IPS-20b (cell line): Measurements from ENCODE around the gene BDKRB1.

Experiments used
- H3K27ac ChIP-seq: one replicate; pipeline ENCODE4 v1.5.1; 2013; ENCODE audit warnings: low read length
- H3K27me3 ChIP-seq: 2 replicates; pipeline ENCODE4 v1.6.1; 2013; ENCODE audit warnings: mild to moderate bottlenecking, low read length, inconsistent platforms; ENCODE audit not compliant: insufficient read depth
- H3K36me3 ChIP-seq: 2 replicates; pipeline ENCODE4 v1.6.1; 2013; ENCODE audit warnings: low read depth, mild to moderate bottlenecking, inconsistent platforms, low read length, moderate library complexity; ENCODE audit not compliant: insufficient read depth
- H3K4me1 ChIP-seq: 2 replicates; pipeline ENCODE4 v1.6.1; 2013; ENCODE audit warnings: mild to moderate bottlenecking, control low read depth, inconsistent platforms, low read length, moderate library complexity; ENCODE audit not compliant: insufficient read depth
- H3K4me3 ChIP-seq: 2 replicates; pipeline ENCODE4 v1.5.1; 2013; ENCODE audit warnings: mild to moderate bottlenecking, low read length, inconsistent platforms
- H3K9ac ChIP-seq: 2 replicates; pipeline ENCODE4 v1.6.1; 2013; ENCODE audit warnings: low read depth, mild to moderate bottlenecking, inconsistent platforms, low read length, moderate library complexity
- H3K9me3 ChIP-seq: 2 replicates; pipeline ENCODE4 v1.6.1; 2013; ENCODE audit warnings: mild to moderate bottlenecking, low read depth, low read length, inconsistent platforms; ENCODE audit not compliant: insufficient read depth

Gene BDKRB1

GRCh38 chr14:96294246-96294645, 38.2 kb downstream of the BDKRB1 start:
- Histone ChIP-seq H3K27me3 (no peaks in the 10 kb centered on the region), H3K9me3 (no peaks in the 10 kb centered on the region), H3K4me1 (no peaks in the 10 kb centered on the region), H3K27ac (no peak overlapping the region), H3K9ac (no peak overlapping the region), H3K4me3 (no peak overlapping the region), H3K36me3 (peaks cover 16% of the 10 kb centered on the region)

GRCh38 chr14:96297000-96297399, 41.0 kb downstream of the BDKRB1 start:
- Histone ChIP-seq H3K4me1 (no peaks in the 10 kb centered on the region), H3K9ac (no peak overlapping the region), H3K9me3 (no peaks in the 10 kb centered on the region), H3K4me3 (no peak overlapping the region), H3K27me3 (no peaks in the 10 kb centered on the region), H3K36me3 (peaks cover 10% of the 10 kb centered on the region; the same call in 1 of the 2 replicates), H3K27ac (no peak overlapping the region)

- no peak overlapping the region for H3K27ac ChIP-seq
- no peaks in the 10 kb centered on the region for H3K27me3 ChIP-seq
- no peak overlapping the region for H3K4me3 ChIP-seq
- H3K4me1 ChIP-seq, result no peaks in the 10 kb centered on the region
- H3K9ac ChIP-seq, result no peak overlapping the region
- H3K36me3 ChIP-seq, result peaks cover 12% of the 10 kb centered on the region; the same call in 1 of the 2 replicates
- H3K9me3 ChIP-seq, result no peaks in the 10 kb centered on the region
Measured at GRCh38 chr14:96297997-96298515, 42.0 kb downstream of the BDKRB1 start.

- Histone ChIP-seq H3K9ac (no peak overlapping the region), H3K4me1 (no peaks in the 10 kb centered on the region), H3K9me3 (no peaks in the 10 kb centered on the region), H3K27ac (no peak overlapping the region), H3K4me3 (no peak overlapping the region), H3K36me3 (peaks cover 21% of the 10 kb centered on the region; the same call in 1 of the 2 replicates), H3K27me3 (no peaks in the 10 kb centered on the region)
Measured at GRCh38 chr14:96299441-96299840, 43.4 kb downstream of the BDKRB1 start.

- Histone ChIP-seq H3K4me3 (no peak overlapping the region), H3K9ac (no peak overlapping the region), H3K27me3 (no peaks in the 10 kb centered on the region), H3K36me3 (peaks cover 39% of the 10 kb centered on the region), H3K9me3 (no peaks in the 10 kb centered on the region), H3K4me1 (no peaks in the 10 kb centered on the region), H3K27ac (no peak overlapping the region)
Measured at GRCh38 chr14:96303981-96304380, 48.0 kb downstream of the BDKRB1 start.

GRCh38 chr14:96304956-96305355, 48.9 kb downstream of the BDKRB1 start:
- H3K9me3 ChIP-seq, result no peaks in the 10 kb centered on the region
- peaks cover 49% of the 10 kb centered on the region for H3K36me3 ChIP-seq
- H3K27ac ChIP-seq, result no peak overlapping the region
- H3K4me3 ChIP-seq, result no peak overlapping the region
- no peaks in the 10 kb centered on the region for H3K4me1 ChIP-seq
- H3K9ac ChIP-seq, result no peak overlapping the region
- no peaks in the 10 kb centered on the region for H3K27me3 ChIP-seq

GRCh38 chr14:96307434-96307833, 51.4 kb downstream of the BDKRB1 start:
- no peaks in the 10 kb centered on the region for H3K4me1 ChIP-seq
- H3K4me3 ChIP-seq, result no peak overlapping the region
- no peak overlapping the region for H3K9ac ChIP-seq
- H3K9me3 ChIP-seq, result no peaks in the 10 kb centered on the region
- no peaks in the 10 kb centered on the region for H3K27me3 ChIP-seq
- peaks cover 53% of the 10 kb centered on the region for H3K36me3 ChIP-seq
- H3K27ac ChIP-seq, result no peak overlapping the region

- H3K4me3 ChIP-seq, result no peak overlapping the region
- H3K4me1 ChIP-seq, result no peaks in the 10 kb centered on the region
- no peaks in the 10 kb centered on the region for H3K9me3 ChIP-seq
- no peak overlapping the region for H3K9ac ChIP-seq
- H3K36me3 ChIP-seq, result peaks cover 52% of the 10 kb centered on the region
- H3K27me3 ChIP-seq, result no peaks in the 10 kb centered on the region
- no peak overlapping the region for H3K27ac ChIP-seq
Measured at GRCh38 chr14:96309133-96309895, 53.3 kb downstream of the BDKRB1 start.

- H3K36me3 ChIP-seq, result peaks cover 50% of the 10 kb centered on the region
- no peaks in the 10 kb centered on the region for H3K4me1 ChIP-seq
Measured at GRCh38 chr14:96309896-96310330, 53.9 kb downstream of the BDKRB1 start.

GRCh38 chr14:96310906-96311305, 54.9 kb downstream of the BDKRB1 start:
- no peaks in the 10 kb centered on the region for H3K27me3 ChIP-seq
- no peak overlapping the region for H3K9ac ChIP-seq
- no peak overlapping the region for H3K27ac ChIP-seq
- no peak overlapping the region for H3K4me3 ChIP-seq
- H3K36me3 ChIP-seq, result peaks cover 56% of the 10 kb centered on the region
- no peaks in the 10 kb centered on the region for H3K9me3 ChIP-seq
- no peaks in the 10 kb centered on the region for H3K4me1 ChIP-seq

More at GRCh38 chr14:96309896-96310330, 53.9 kb downstream of the BDKRB1 start:
- no peak overlapping the region for H3K4me3 ChIP-seq
- no peak overlapping the region for H3K9ac ChIP-seq
- no peak overlapping the region for H3K27ac ChIP-seq
- no peaks in the 10 kb centered on the region for H3K9me3 ChIP-seq
- no peaks in the 10 kb centered on the region for H3K27me3 ChIP-seq
